ENCODE data around the gene PKN1. TPM values are rescaled to one million over a fixed set of nuclear protein-coding genes. Genes with fewer than 3 reads are reported as not detected.

The PKN1 gene
- total and polyA plus RNA-seq, 9 of the 15 experiments (the other 6 are each of a cell fraction or from before 2014, with no cell fraction given) = 0.30 to 228 (median 77.5) TPM

- TF ChIP-seq EP300 (IDR thresholded peaks at IDR 0.05; ENCODE audit: low read length) (no peak), SMAD4 (CRISPR knock-in tag; conservative IDR thresholded peaks at IDR 0.05) (no peak), SIN3B (IDR thresholded peaks at IDR 0.05; ENCODE audit: low read depth) (no peak), ZBTB1 (CRISPR knock-in tag; IDR thresholded peaks at IDR 0.05; ENCODE audit: borderline replicate concordance, low read depth) (no peak), FOXJ2 (tag; IDR thresholded peaks at IDR 0.05) (no peak), RERE (CRISPR knock-in tag; IDR thresholded peaks at IDR 0.05; ENCODE audit: borderline replicate concordance) (no peak), ZNF518B (CRISPR knock-in tag; IDR thresholded peaks at IDR 0.05) (no peak), THAP7 (CRISPR knock-in tag; IDR thresholded peaks at IDR 0.05) (no peak), SMAD3 (CRISPR knock-in tag; conservative IDR thresholded peaks at IDR 0.05) (no peak), PHF21A (IDR thresholded peaks at IDR 0.05; ENCODE audit: borderline replicate concordance, low read depth) (no peak), ZNF445 (CRISPR knock-in tag; IDR thresholded peaks at IDR 0.05; ENCODE audit: low read depth) (no peak)
Measured at GRCh38 chr19:14400951-14401431, 32.1 kb upstream of the PKN1 start (continued).
